Lower lobe of right lung (tissue), 2 donors: ENCODE results near the gene DHRSX. TPM values are rescaled to one million over a fixed set of nuclear protein-coding genes. Genes with fewer than 3 reads are reported as not detected.
"Not testable (repeated sequence)": the region's sequence is repeated elsewhere in the genome, so short reads cannot be mapped to it uniquely, and the experiment has no call there.

ENCODE experiments used
- ATAC-seq, 2 donors: fragments of 200-7000 bp; cut with Tn5 transposase; one replicate each; pipeline ENCODE4 v1.9.1; 2020 to 2022; ENCODE audit warnings: mild to moderate bottlenecking in 2 of 2, moderate library complexity in 2 of 2
- DNase-seq: peaks from one replicate; pipeline ENCODE4 v3.0.0-alpha.2; 2020
- H3K27ac ChIP-seq: fragments of 200-600 bp; one replicate; pipeline ENCODE4 v1.8.0; 2022
- H3K27me3 ChIP-seq: fragments of 200-600 bp; one replicate; pipeline ENCODE4 v1.8.0; 2022; ENCODE audit warnings: low read depth
- H3K36me3 ChIP-seq: fragments of 200-600 bp; one replicate; pipeline ENCODE4 v1.8.0; 2022; ENCODE audit warnings: mild to moderate bottlenecking
- H3K4me1 ChIP-seq: fragments of 200-600 bp; one replicate; pipeline ENCODE4 v1.8.0; 2022
- H3K4me3 ChIP-seq: fragments of 200-600 bp; one replicate; pipeline ENCODE4 v1.8.0; 2022; ENCODE audit warnings: mild to moderate bottlenecking
- H3K9me3 ChIP-seq: fragments of 200-600 bp; one replicate; pipeline ENCODE4 v1.8.0; 2022
- CTCF ChIP-seq: fragments of 200-600 bp; IDR thresholded peaks from one replicate; pipeline ENCODE4 v1.8.0; 2022; ENCODE audit warnings: antibody characterized with exemption, mild to moderate bottlenecking
- intact Hi-C: fragments of 100-400 bp; cut with DNase I; formaldehyde crosslinking; loops from one replicate; pipeline ENCODE4 v1.11.0; 2022
- total RNA-seq: library from RNA; stranded (reverse); fragmentation: NEBNext Ultra II Directional; extraction: Animal tissue kit (Norgen Biotek cat#: 25700); gene quantifications from one replicate; pipeline ENCODE4 v1.2.1, GENCODE V29; 2021
- donor health status: DM: no; HTN: yes; CAD: no; lungs with severe emphysema.

Gene DHRSX
- total RNA-seq, 1 donor from 2014 or later, result 31.9 TPM

DNA sequence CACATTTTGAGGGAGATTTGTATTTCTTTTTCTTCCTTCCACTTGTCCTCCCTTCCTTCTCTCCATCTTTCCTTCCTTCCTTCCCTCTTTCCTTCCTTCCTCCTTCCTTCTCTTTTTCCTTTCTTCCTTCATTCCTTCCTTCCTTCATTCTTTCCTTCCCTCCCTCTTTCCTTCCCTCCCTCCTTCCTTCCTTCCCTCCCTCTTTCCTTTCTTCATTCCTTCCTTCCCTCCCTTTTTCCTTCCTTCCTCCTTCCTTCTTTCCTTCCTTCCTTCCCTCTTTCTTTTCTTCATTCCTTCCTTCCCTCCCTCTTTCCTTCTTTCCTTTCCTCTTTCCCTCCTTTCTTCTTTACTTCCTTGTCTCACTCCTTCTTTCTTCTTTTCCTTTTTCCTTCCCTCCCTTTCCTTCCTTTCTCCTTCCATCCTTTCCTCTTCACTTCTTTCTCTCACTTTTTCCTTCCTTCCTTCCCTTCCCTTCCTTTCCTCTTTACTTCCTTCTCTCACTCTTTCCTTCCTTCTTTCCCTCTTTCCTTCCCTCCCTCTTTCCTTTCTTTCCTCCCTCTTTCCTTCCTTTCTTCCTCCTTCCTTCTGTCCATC, 74.4 kb downstream of the DHRSX start:
- Histone ChIP-seq H3K27me3 (no peaks in the 10 kb centered on the region), H3K4me3 (no peak overlapping the region), H3K4me1 (no peaks in the 10 kb centered on the region), H3K27ac (no peak overlapping the region), H3K9me3 (no peaks in the 10 kb centered on the region), H3K36me3 (peaks cover 16% of the 10 kb centered on the region)
- TF ChIP-seq CTCF, result no peak
- intact Hi-C loops, result no loop called here
- DNase-seq (no peak), ATAC-seq (no peak)

DNA sequence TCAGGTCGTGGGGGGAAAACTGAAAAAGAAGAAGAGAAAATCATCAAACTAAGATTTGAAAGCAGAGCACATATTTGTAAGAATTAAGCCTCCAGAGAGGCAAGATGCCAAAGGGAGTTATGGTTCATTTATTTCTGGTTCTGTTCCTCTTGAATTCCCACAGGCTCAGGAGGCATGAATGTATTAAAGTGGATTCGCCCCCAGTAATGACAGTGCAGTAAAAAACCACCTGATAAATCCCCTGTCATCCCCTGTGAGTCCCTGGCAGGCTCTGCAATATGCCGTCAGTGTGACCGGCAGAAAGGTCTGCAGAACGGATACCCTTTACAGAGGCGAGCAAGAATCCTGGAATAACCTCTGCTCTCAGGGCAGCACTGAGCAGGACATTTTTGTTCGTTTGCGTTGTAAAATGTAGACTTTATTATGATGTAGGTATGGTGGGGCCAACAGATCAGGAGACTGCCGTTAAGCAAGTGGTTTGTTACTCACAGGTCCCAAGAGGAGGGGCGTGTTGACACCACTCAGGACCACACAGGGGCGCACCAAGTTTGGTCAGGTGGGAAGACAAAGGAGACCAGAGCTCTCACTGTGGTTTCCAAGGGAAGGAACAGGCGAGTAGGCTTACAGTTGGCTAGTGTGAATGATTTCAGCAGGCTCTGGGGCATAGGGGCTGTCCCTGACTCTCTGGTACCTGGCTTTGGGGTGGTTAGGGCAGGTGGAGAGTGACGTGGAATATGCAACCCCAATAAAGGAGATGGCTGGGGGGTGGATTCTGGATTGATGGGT, 75.3 kb downstream of the DHRSX start:
- no peaks in the 10 kb centered on the region for H3K9me3 ChIP-seq
- intact Hi-C loops, result no loop called here
- H3K27ac ChIP-seq, result no peak overlapping the region
- H3K4me1 ChIP-seq, result no peaks in the 10 kb centered on the region
- peaks cover 16% of the 10 kb centered on the region for H3K36me3 ChIP-seq
- no peaks in the 10 kb centered on the region for H3K27me3 ChIP-seq
- no peak for TF ChIP-seq CTCF
- no peak overlapping the region for H3K4me3 ChIP-seq
- ATAC-seq (no peak), DNase-seq (no peak)

GRCh38 chrX:2424317-2424716, 76.5 kb downstream of the DHRSX start:
- TF ChIP-seq CTCF, result no peak
- intact Hi-C loops, result no loop called here
- Histone ChIP-seq H3K9me3 (no peaks in the 10 kb centered on the region), H3K27me3 (no peaks in the 10 kb centered on the region), H3K36me3 (peaks cover 16% of the 10 kb centered on the region), H3K27ac (no peak overlapping the region), H3K4me1 (no peaks in the 10 kb centered on the region), H3K4me3 (no peak overlapping the region)
- DNase-seq (no peak), ATAC-seq (no peak)

DNA sequence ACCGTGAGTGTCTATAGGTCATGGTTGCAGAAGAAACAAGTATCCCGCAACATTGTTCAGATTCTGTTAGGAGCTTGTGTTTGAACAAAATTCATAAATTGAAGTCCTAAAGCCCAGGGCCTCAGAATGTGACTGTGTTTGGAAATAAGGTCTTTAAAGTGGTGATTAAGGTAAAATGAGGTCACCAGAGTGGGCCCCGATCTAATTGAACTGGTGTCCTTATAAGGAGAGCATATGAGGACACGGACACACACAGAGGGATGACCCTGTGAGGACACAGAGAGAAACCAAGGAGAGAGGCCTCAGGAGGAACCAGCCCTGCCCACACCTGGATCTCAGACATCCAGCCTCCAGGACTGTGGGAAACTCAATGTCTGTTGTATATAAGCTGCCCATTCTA, 76.9 kb downstream of the DHRSX start:
- intact Hi-C loops, result no loop called here
- Histone ChIP-seq H3K4me3 (no peak overlapping the region), H3K36me3 (peaks cover 16% of the 10 kb centered on the region), H3K9me3 (no peaks in the 10 kb centered on the region), H3K27ac (no peak overlapping the region), H3K4me1 (no peaks in the 10 kb centered on the region), H3K27me3 (no peaks in the 10 kb centered on the region)
- ATAC-seq (no peak), DNase-seq (no peak)
- no peak for TF ChIP-seq CTCF

GRCh38 chrX:2423282-2423681, 77.5 kb downstream of the DHRSX start:
- no peak overlapping the region for H3K27ac ChIP-seq
- intact Hi-C loops, result no loop called here
- no peak for TF ChIP-seq CTCF
- DNase-seq (no peak), ATAC-seq (no peak)
- H3K4me1 ChIP-seq, result no peaks in the 10 kb centered on the region
- no peaks in the 10 kb centered on the region for H3K27me3 ChIP-seq
- no peak overlapping the region for H3K4me3 ChIP-seq
- peaks cover 16% of the 10 kb centered on the region for H3K36me3 ChIP-seq
- H3K9me3 ChIP-seq, result no peaks in the 10 kb centered on the region

- intact Hi-C loops, result not testable (repeated sequence)
Observed at GRCh38 chrX:2419418-2419817, 81.4 kb downstream of the DHRSX start.

More at GRCh38 chrX:2419418-2419817, 81.4 kb downstream of the DHRSX start:
- H3K4me3 ChIP-seq, H3K36me3 ChIP-seq, ATAC-seq, H3K4me1 ChIP-seq, H3K27me3 ChIP-seq, DNase-seq, H3K9me3 ChIP-seq, H3K27ac ChIP-seq: not testable (repeated sequence)
